Choroid plexus epithelial cell (primary cell): ENCODE results near the gene VSX1.
A peak's percentile ranks its signal among the peaks of the same experiment; 100 is the strongest.

Experiments used
- DNase-seq: peaks from one replicate; pipeline ENCODE4 v3.0.0-alpha.2; 2010; ENCODE audit warnings: low read depth
- H3K4me3 ChIP-seq: 2 replicates; pipeline ENCODE4 v1.5.1; 2011; ENCODE audit warnings: low read depth, mild to moderate bottlenecking, control low read depth, low read length, moderate library complexity
- CTCF ChIP-seq: conservative IDR thresholded peaks from 2 replicates; pipeline ENCODE4 v1.5.1; 2011; ENCODE audit warnings: low read depth, mild to moderate bottlenecking, control low read depth, inconsistent platforms, low read length, moderate library complexity

The VSX1 gene

GRCh38 chr20:25043499-25044260 lies 38.3 kb downstream of the VSX1 start:
- no peak for TF ChIP-seq CTCF

GRCh38 chr20:25042531-25043498 lies 39.1 kb downstream of the VSX1 start:
- TF ChIP-seq CTCF = no peak
- DNase-seq = no peak
- no peak overlapping the region for H3K4me3 ChIP-seq

More at GRCh38 chr20:25043499-25044260, 38.3 kb downstream of the VSX1 start:
- DNase-seq = no peak
- no peak overlapping the region for H3K4me3 ChIP-seq

- no peak overlapping the region for H3K4me3 ChIP-seq
- no peak for DNase-seq
- TF ChIP-seq CTCF = no peak
These were observed 40.0 kb downstream of the VSX1 start for GRCh38 chr20:25041813-25042530.

GRCh38 chr20:25040438-25040831 lies 41.5 kb downstream of the VSX1 start:
- no peak overlapping the region for H3K4me3 ChIP-seq
- DNase-seq = peak; percentile 94
- TF ChIP-seq CTCF = no peak

GRCh38 chr20:25039697-25040437 lies 42.1 kb downstream of the VSX1 start:
- H3K4me3 ChIP-seq = no peak overlapping the region
- TF ChIP-seq CTCF = no peak
- peak; percentile 51 for DNase-seq

- H3K4me3 ChIP-seq = no peak overlapping the region
- DNase-seq = no peak
- no peak for TF ChIP-seq CTCF
These were observed 43.3 kb downstream of the VSX1 start for GRCh38 chr20:25038591-25039015.
